Measurements from ENCODE around the gene LBP.
A peak's percentile ranks its signal among the peaks of the same experiment; 100 is the strongest.

- no peak for TF ChIP-seq REST (IDR thresholded peaks at IDR 0.05; ENCODE audit: low read depth)
- no peak for TF ChIP-seq FOXM1 (IDR thresholded peaks at IDR 0.05; ENCODE audit: borderline replicate concordance, low read depth)
- TF ChIP-seq NFIC (IDR thresholded peaks at IDR 0.05), result no peak
- no peak for TF ChIP-seq MAX (IDR thresholded peaks at IDR 0.05)
- no peak for TF ChIP-seq TAF1 (IDR thresholded peaks at IDR 0.05; ENCODE audit: low read depth)
- TF ChIP-seq CEBPB (IDR thresholded peaks at IDR 0.05), result no peak
- TF ChIP-seq RAD21 (IDR thresholded peaks at IDR 0.05; ENCODE audit: low read depth), result no peak
- TF ChIP-seq EP300 (IDR thresholded peaks at IDR 0.05; ENCODE audit: borderline replicate concordance), result no peak
- peak; percentile 97 for TF ChIP-seq USF1 (IDR thresholded peaks at IDR 0.05)
- no peak for TF ChIP-seq TCF12 (IDR thresholded peaks at IDR 0.05; ENCODE audit: low read depth)
- TF ChIP-seq ZBTB7A (IDR thresholded peaks at IDR 0.05; ENCODE audit: low read depth), result no peak
- TF ChIP-seq CREB1 (IDR thresholded peaks at IDR 0.05; ENCODE audit: low read depth), result no peak
- no peak for TF ChIP-seq YY1 (IDR thresholded peaks at IDR 0.05; ENCODE audit: low read depth)
- TF ChIP-seq TEAD4 (IDR thresholded peaks at IDR 0.05), result no peak
Observed at GRCh38 chr20:38392356-38392755, 46.1 kb downstream of the LBP start.

Measured in Ishikawa (cell line).